Progenitor cell of endocrine pancreas (in vitro differentiated cells): ENCODE measurements around the gene RFX3. TPM values are rescaled to one million over a fixed set of nuclear protein-coding genes. Genes with fewer than 3 reads are reported as not detected.

Experiments
- DNase-seq: peaks from one replicate; pipeline ENCODE4 v3.0.0; 2021; ENCODE audit warnings: low spot score; ENCODE audit not compliant: unreplicated experiment
- H3K27ac Mint-ChIP-seq: 2 replicates; pipeline ENCODE4 v1.8.0; 2021; ENCODE audit warnings: mild to moderate bottlenecking, moderate library complexity, mixed read lengths
- H3K27me3 Mint-ChIP-seq: 2 replicates; pipeline ENCODE4 v1.8.0; 2021; ENCODE audit warnings: mixed read lengths
- H3K36me3 Mint-ChIP-seq: 2 replicates; pipeline ENCODE4 v1.8.0; 2022; ENCODE audit warnings: mixed read lengths; ENCODE audit not compliant: insufficient read depth
- H3K4me1 Mint-ChIP-seq: 2 replicates; pipeline ENCODE4 v1.8.0; 2021; ENCODE audit warnings: low read depth, mixed read lengths
- H3K4me3 Mint-ChIP-seq: 2 replicates; pipeline ENCODE4 v1.8.0; 2021; ENCODE audit warnings: low read depth, mild to moderate bottlenecking, moderate library complexity, mixed read lengths
- H3K9me3 Mint-ChIP-seq: 2 replicates; pipeline ENCODE4 v1.8.0; 2021; ENCODE audit warnings: low read depth, mixed read lengths
- CTCF ChIP-seq: fragments of 200-600 bp; sonication (generic); IDR thresholded peaks from one replicate; pipeline ENCODE4 v1.5.0; 2021; ENCODE audit warnings: antibody characterized with exemption, mild to moderate bottlenecking; ENCODE audit not compliant: unreplicated experiment
- total RNA-seq: library from RNA; stranded (reverse); gene quantifications from 2 replicates; pipeline ENCODE4 v1.2.1, GENCODE V29; 2021

The RFX3 gene
- total RNA-seq, 1 donor from 2014 or later = 53.9 TPM

DNA sequence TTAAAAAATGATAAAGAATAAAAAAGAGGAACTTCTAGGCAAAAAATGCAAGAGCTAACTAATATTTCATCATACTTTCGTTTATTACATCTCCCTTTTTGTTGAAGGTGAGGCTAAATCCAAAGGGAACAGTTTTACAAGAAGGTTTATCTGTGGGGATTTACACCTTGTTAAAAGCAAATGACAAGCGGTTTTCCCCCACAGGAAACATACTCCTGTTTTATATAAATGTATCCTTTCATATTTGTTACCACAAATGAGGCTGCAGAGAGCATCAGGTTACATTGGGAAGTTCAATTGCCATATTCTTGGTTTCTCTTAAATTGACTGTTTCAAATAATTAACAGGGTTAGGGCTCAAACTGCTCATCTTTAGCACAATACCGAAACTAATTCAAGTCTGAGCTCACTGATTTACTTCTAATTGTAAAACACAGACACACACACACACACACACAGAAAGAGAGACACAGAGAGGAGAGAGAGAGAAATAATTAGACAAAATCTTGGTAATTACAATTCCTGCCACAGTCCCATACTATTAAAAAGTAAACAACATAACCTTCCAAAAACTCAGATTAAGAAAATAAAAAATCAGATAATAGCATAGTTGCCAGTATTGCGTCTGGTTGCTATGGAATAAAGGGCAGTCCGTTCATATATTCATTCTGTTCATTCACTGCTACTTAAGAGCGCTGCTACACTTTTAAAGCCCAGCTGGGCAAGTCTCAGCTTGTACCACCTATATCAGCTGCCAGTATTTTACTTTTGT, 17.1 kb downstream of the RFX3 start:
- H3K9me3 Mint-ChIP-seq = peaks cover 5% of the 10 kb centered on the region
- no peak for DNase-seq
- no peaks in the 10 kb centered on the region for H3K27me3 Mint-ChIP-seq
- H3K4me3 Mint-ChIP-seq = no peak overlapping the region
- peak overlapping the region; percentile 21 for H3K27ac Mint-ChIP-seq
- no peak for TF ChIP-seq CTCF
- peaks cover 13% of the 10 kb centered on the region for H3K4me1 Mint-ChIP-seq
- peaks cover 5% of the 10 kb centered on the region for H3K36me3 Mint-ChIP-seq

DNA sequence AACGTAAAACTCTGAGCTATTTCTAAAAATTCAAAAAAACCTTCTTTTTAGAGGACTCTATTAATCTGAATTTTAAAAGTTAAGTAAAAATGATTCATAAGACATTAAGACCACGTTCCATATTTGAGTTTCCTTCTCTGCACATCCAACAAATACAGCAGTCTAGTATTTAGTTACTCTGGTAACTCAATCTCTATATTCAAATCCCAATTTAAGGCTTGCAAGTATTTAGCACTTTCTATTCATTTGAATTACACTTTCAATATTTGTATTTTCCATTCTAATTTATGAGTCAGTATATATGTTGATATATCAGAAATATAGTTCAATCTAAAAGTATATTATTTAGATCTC, 17.7 kb downstream of the RFX3 start:
- H3K4me1 Mint-ChIP-seq = peaks cover 13% of the 10 kb centered on the region
- TF ChIP-seq CTCF = no peak
- peak overlapping the region; percentile 21 for H3K27ac Mint-ChIP-seq
- no peaks in the 10 kb centered on the region for H3K27me3 Mint-ChIP-seq
- no peak overlapping the region for H3K4me3 Mint-ChIP-seq
- H3K36me3 Mint-ChIP-seq = peaks cover 5% of the 10 kb centered on the region
- DNase-seq = no peak
- H3K9me3 Mint-ChIP-seq = peaks cover 5% of the 10 kb centered on the region

DNA sequence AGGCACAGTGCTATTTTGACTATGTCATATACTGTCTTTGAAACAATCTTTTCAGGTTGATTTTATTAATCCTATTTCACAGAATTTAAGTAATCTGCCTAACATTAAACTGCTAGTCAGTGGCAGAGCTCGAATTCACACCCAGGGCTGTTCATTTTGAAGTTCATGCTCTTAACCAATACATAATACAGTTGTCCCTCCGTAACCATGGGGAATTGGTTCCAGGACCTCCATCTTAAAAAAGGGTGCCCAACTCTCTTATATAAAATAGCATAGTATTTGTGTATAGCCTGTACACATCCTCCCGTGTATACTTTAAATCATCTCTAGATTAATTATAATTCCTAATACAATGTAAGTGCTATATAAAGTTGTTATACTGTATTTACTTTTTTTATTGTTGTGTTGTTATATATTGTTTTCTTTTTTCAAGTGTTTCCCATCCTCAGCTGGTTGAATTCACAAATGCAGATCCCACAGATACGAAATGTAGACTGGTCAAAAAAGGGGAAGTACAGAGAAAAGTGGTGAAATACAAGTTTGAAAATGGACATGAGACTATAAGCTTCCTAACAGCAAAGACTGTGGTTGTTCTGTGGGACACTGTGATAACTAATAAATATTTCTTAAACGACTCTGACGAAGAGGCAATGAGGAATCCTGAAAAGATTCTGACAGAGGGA, 18.3 kb downstream of the RFX3 start:
- no peak overlapping the region for H3K4me3 Mint-ChIP-seq
- no peak for DNase-seq
- H3K4me1 Mint-ChIP-seq = peaks cover 13% of the 10 kb centered on the region
- no peak overlapping the region for H3K27ac Mint-ChIP-seq
- H3K9me3 Mint-ChIP-seq = peaks cover 6% of the 10 kb centered on the region
- H3K36me3 Mint-ChIP-seq = peaks cover 7% of the 10 kb centered on the region
- TF ChIP-seq CTCF = no peak
- no peaks in the 10 kb centered on the region for H3K27me3 Mint-ChIP-seq

DNA sequence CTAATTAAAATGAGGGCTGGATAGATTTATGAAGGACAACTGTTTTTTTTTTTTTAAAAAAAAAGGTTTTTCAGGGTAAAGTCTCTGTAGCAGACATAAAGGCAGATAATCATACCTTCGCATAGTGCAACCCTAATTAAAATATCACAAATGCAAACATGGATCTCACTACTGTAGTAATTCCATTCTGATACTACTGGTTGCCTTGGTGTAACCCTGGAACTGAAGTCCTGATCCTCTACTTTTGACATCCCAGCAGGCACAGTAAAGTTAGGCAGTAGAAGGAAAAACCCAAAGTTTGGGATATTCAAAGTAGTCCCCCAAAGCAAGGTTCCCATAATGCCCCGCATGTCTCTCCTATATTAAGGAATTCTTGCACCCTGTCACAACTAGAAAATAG, 19.6 kb downstream of the RFX3 start:
- Mint-ChIP-seq H3K27ac (no peak overlapping the region), H3K27me3 (no peaks in the 10 kb centered on the region), H3K4me1 (peaks cover 9% of the 10 kb centered on the region), H3K4me3 (no peak overlapping the region), H3K36me3 (peaks cover 5% of the 10 kb centered on the region), H3K9me3 (peaks cover 4% of the 10 kb centered on the region)
- DNase-seq = no peak
- no peak for TF ChIP-seq CTCF

DNA sequence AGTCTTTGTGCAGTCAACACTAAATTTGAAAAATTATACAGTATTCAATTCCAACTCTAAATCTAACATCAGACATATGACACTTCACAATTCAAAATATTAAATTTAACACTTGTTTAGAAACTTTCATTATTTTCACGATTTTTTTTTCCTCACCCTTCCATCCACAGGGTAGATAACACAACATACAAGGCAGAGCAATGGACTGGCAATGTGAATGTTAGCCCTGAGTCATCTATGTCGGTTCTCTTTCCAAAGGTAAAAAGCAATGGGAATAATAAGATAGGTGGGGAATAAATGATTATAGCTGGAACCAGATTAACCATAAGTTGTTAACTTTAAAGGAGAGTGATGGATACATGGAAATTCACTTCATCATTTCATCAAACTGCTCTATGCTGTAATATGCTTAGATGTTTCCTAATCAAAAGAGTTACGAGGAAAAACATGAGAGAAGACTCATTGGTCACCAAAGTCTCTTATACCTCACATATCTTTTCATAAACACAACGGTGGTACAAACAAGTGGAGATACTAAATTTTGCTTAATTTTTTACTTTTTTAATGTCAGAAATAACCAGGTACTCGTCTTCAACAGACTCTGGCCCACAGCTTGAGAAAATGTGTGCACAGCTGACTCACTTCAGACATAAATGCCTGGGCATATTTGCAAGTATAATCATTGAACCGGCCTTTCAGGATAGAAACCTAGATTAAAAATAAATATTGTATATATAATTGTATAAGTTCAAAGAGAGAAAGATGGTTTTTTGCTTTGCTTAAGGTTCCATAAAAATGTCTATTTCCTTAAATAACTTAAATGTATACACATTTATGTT, 23.0 kb downstream of the RFX3 start:
- TF ChIP-seq CTCF = no peak
- no peak overlapping the region for H3K27ac Mint-ChIP-seq
- peaks cover 11% of the 10 kb centered on the region for H3K4me1 Mint-ChIP-seq
- DNase-seq = no peak
- H3K27me3 Mint-ChIP-seq = no peaks in the 10 kb centered on the region
- H3K9me3 Mint-ChIP-seq = peaks cover 4% of the 10 kb centered on the region
- H3K36me3 Mint-ChIP-seq = peaks cover 5% of the 10 kb centered on the region
- no peak overlapping the region for H3K4me3 Mint-ChIP-seq
